ENCODE data around the gene DCDC1. TPM values are rescaled to one million over a fixed set of nuclear protein-coding genes. Genes with fewer than 3 reads are reported as not detected.

The DCDC1 gene
- total RNA-seq, 4 donors from 2014 or later, result 0.83 TPM; not detected in 3

GRCh38 chr11:30860146-30860545 lies 509.4 kb downstream of the DCDC1 start:
- H3K36me3 ChIP-seq, result no peaks in the 10 kb centered on the region
- TF ChIP-seq CTCF (IDR thresholded peaks at IDR 0.05) (no peak), POLR2A (IDR thresholded peaks at IDR 0.05) (no peak)
- no peak for DNase-seq
- H3K9me3 ChIP-seq, result no peaks in the 10 kb centered on the region
- no peak overlapping the region for H3K27ac ChIP-seq
- no peak overlapping the region for H3K4me3 ChIP-seq
- H3K4me1 ChIP-seq, result no peaks in the 10 kb centered on the region
- H3K27me3 ChIP-seq, result no peaks in the 10 kb centered on the region

GRCh38 chr11:30859669-30860068 lies 509.9 kb downstream of the DCDC1 start:
- no peak for DNase-seq
- H3K4me3 ChIP-seq, result no peak overlapping the region
- TF ChIP-seq POLR2A (IDR thresholded peaks at IDR 0.05) (no peak), CTCF (IDR thresholded peaks at IDR 0.05) (no peak)
- H3K36me3 ChIP-seq, result no peaks in the 10 kb centered on the region
- H3K9me3 ChIP-seq, result no peaks in the 10 kb centered on the region
- H3K27ac ChIP-seq, result no peak overlapping the region
- no peaks in the 10 kb centered on the region for H3K27me3 ChIP-seq
- no peaks in the 10 kb centered on the region for H3K4me1 ChIP-seq

DNA sequence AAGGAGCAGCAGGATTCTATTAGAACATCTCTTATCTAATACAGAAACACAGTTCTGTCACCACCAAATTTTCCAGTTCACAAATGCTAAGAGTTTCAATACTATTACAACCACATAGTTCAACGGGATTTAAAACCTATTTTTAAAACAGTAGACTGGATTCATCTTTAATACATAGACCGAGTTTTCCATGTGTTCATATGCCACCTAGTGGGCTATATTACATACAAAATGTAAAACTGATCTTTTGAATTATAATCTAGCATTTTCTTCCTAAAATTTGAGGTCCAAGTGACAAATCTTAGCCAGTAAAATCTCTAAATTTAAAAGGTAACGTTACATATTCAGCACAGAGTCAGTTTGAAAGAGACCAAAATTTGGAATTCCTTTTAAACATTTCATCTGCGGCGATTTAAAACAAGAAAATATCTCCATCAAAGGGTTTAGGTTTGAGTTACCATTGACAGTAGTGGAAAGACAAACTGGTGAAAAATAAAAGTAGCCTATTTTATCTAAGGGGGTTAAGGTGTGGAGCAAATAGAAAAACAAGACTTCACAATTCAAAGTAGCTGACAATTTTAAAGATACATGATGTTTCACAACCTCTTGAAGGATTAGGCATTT lies 514.0 kb downstream of the DCDC1 start:
- Histone ChIP-seq H3K27me3 (no peaks in the 10 kb centered on the region), H3K4me1 (no peaks in the 10 kb centered on the region), H3K4me3 (no peak overlapping the region), H3K9me3 (no peaks in the 10 kb centered on the region), H3K27ac (no peak overlapping the region), H3K36me3 (no peaks in the 10 kb centered on the region)
- TF ChIP-seq POLR2A (IDR thresholded peaks at IDR 0.05) (no peak), CTCF (IDR thresholded peaks at IDR 0.05) (peak in 1 of 6 experiments; percentile 12)
- DNase-seq, result no peak

GRCh38 chr11:30853439-30853838 lies 516.1 kb downstream of the DCDC1 start:
- no peak overlapping the region for H3K27ac ChIP-seq
- DNase-seq, result no peak
- H3K4me3 ChIP-seq, result no peak overlapping the region
- TF ChIP-seq POLR2A (IDR thresholded peaks at IDR 0.05) (no peak), CTCF (IDR thresholded peaks at IDR 0.05) (no peak)
- no peaks in the 10 kb centered on the region for H3K9me3 ChIP-seq
- H3K4me1 ChIP-seq, result no peaks in the 10 kb centered on the region
- H3K36me3 ChIP-seq, result no peaks in the 10 kb centered on the region
- H3K27me3 ChIP-seq, result no peaks in the 10 kb centered on the region

- Histone ChIP-seq H3K36me3 (no peaks in the 10 kb centered on the region), H3K9me3 (no peaks in the 10 kb centered on the region), H3K4me3 (no peak overlapping the region), H3K4me1 (no peaks in the 10 kb centered on the region), H3K27me3 (no peaks in the 10 kb centered on the region), H3K27ac (no peak overlapping the region)
- DNase-seq, result no peak
- TF ChIP-seq POLR2A (IDR thresholded peaks at IDR 0.05) (no peak), CTCF (IDR thresholded peaks at IDR 0.05) (no peak)
Measured at GRCh38 chr11:30852645-30853044, 516.9 kb downstream of the DCDC1 start.

DNA sequence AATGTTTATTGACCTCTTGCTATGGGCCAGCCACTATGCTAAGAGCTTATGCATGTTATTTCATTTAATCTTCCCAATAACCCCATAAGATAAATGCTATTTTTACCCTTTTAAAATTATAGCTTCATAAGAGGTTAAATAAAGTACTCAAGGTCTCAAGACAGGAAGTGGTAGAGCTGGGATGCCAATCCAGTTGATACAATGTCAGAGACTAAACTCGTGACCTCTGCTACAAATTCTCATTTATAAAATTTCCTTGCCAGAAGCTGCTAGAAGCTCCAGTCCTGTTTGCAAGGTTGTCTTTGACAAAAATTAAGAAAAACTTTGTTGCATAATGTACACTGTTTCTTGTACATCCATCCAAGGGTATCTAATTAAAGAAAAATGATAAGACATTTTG lies 517.4 kb downstream of the DCDC1 start:
- Histone ChIP-seq H3K9me3 (no peaks in the 10 kb centered on the region), H3K27ac (no peak overlapping the region), H3K4me3 (no peak overlapping the region), H3K4me1 (no peaks in the 10 kb centered on the region), H3K36me3 (no peaks in the 10 kb centered on the region), H3K27me3 (no peaks in the 10 kb centered on the region)
- no peak for DNase-seq
- TF ChIP-seq CTCF (IDR thresholded peaks at IDR 0.05), result no peak
- TF ChIP-seq POLR2A (IDR thresholded peaks at IDR 0.05), result no peak
